Measurements from ENCODE around the gene GFER. TPM values are rescaled to one million over a fixed set of nuclear protein-coding genes. Genes with fewer than 3 reads are reported as not detected.
A peak's percentile ranks its signal among the peaks of the same experiment; 100 is the strongest.

GFER gene
- total and polyA plus RNA-seq, 9 of the 15 experiments (the other 6 are each of a cell fraction or from before 2014, with no cell fraction given), result 4.3 to 53.7 (median 19.8) TPM

GRCh38 chr16:2008631-2009163, 24.7 kb downstream of the GFER start (continued):
- TF ChIP-seq SIN3A (IDR thresholded peaks at IDR 0.05; ENCODE audit: borderline replicate concordance in 2 of 2, control insufficient read depth in 1 of 2, low read depth in 2 of 2, low read length in 2 of 2) (peak in 1 of 2 experiments; percentile 62; a peak in 1 of 4 replicates), L3MBTL2 (IDR thresholded peaks at IDR 0.05) (peak; percentile 96)

DNA sequence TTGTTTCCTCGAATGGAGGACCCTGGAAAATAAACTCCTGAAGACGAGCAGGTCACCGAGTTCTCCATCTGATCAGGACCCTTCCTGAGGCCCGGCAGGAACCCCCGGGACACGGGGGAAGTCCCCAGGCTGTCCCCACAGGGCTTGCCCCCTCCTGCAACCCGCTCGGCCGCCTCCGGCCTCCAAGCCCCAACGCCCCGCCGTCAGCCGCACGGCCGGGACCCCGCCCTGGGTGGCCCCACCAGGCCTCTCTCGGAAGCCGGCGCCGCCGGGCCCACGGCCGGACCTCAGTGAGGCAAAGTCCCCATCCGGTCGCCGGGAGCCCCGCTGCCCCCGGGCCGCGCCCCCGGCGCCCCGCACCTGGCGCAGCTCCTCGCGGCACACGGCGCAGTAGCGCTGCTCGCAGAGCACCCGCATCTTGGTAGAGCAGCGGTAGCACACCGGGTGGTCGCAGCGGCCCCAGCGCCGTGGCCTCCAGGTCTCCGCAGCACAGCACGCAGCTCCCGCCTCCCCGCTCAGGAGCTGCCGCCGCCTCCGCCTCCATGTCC, 25.2 kb downstream of the GFER start:
- ATAC-seq, result peak; percentile 32
- H3K4me3 ChIP-seq, result peak overlapping the region; percentile 99
- peak overlapping the region; percentile 89 for H3K27ac ChIP-seq (ENCODE audit: extremely low read depth, low read depth, low read length)
- H3K9me1 ChIP-seq (ENCODE audit: control insufficient read depth, insufficient read depth, low read length), result peaks cover 19% of the 10 kb centered on the region
- peaks cover 41% of the 10 kb centered on the region; the same call in 2 of the 3 replicates for H3K36me3 ChIP-seq (ENCODE audit: control insufficient read depth, insufficient read depth, low read length)
- ChIA-PET POLR2A (interaction anchor here (1.0 to 2.6 kb wide), 3 partner anchors 12 to 146 kb away, joined by 7 to 13 read pairs (median 7); partner anchors contain the start of genes RPS2 and TRAF7), CTCF (ENCODE audit: low intra/inter-chr PET ratio) (no interaction called here)
- DNase-seq (ENCODE audit: extremely low read depth in 1 of 4, low spot score in 3 of 4), result peak in 3 of 4 experiments; percentile 47 to 76 (median 75)
- H2AFZ ChIP-seq (ENCODE audit: low read depth, low read length), result peak overlapping the region; percentile 28; the same call in 1 of the 2 replicates
- intact Hi-C loops (cut with micrococcal nuclease) (loop anchor here (2.0 kb wide), 1 partner anchor 16 kb away; no protein-coding TSS in a partner anchor), in situ Hi-C loops (cut with MboI) (no loop called here)
- H3K27me3 ChIP-seq (ENCODE audit: control insufficient read depth in 2 of 2, insufficient read depth in 2 of 2, low read length in 2 of 2), result no peaks in the 10 kb centered on the region
- H4K20me1 ChIP-seq (replicated peaks; ENCODE audit: control insufficient read depth, insufficient read depth, low read length), result peaks cover 37% of the 10 kb centered on the region
- 0% methylated on average over 32 of the region's 55 CpGs for WGBS (ENCODE audit: insufficient coverage, low coverage, missing lambda C conversion rate)
- peaks cover 66% of the 10 kb centered on the region for H3K79me2 ChIP-seq (ENCODE audit: control insufficient read depth, insufficient read depth, low read length)
- H3K9me3 ChIP-seq (replicated peaks; ENCODE audit: control insufficient read depth, insufficient read depth, low read depth, low read length), result no peaks in the 10 kb centered on the region
- BruUV-seq (replicated peaks), result no TSS peak
- peak overlapping the region; percentile 93 for H3K4me2 ChIP-seq (ENCODE audit: insufficient read depth, low read length)
- peaks cover 23 to 67% of the 10 kb centered on the region in 2 experiments for H3K4me1 ChIP-seq (replicated peaks in 1 of 2; ENCODE audit: control insufficient read depth in 2 of 2, insufficient read depth in 2 of 2, low read length in 2 of 2)
- no peak for FAIRE-seq
- H3K9ac ChIP-seq (ENCODE audit: insufficient read depth in 1 of 2, low read depth in 2 of 2, low read length in 2 of 2), result peak overlapping the region; percentile 91 to 99
- no peak for TF ChIP-seq SP1 (CRISPR knock-in tag; IDR thresholded peaks at IDR 0.05)
- TF ChIP-seq ZNF311 (CRISPR knock-in tag; IDR thresholded peaks at IDR 0.05), result no peak
- TF ChIP-seq LCOR (CRISPR knock-in tag; IDR thresholded peaks at IDR 0.05), result no peak
- no peak for TF ChIP-seq RHOXF2B (CRISPR knock-in tag; conservative IDR thresholded peaks at IDR 0.05)
- no peak for TF ChIP-seq IRF9 (tag; IDR thresholded peaks at IDR 0.05)
- TF ChIP-seq ZNF79 (CRISPR knock-in tag; IDR thresholded peaks at IDR 0.05; ENCODE audit: low read depth), result no peak
- TF ChIP-seq HMG20A (CRISPR knock-in tag; conservative IDR thresholded peaks at IDR 0.05), result no peak
- TF ChIP-seq PKNOX1 (IDR thresholded peaks at IDR 0.05), result no peak
- no peak for TF ChIP-seq PCBP2 (IDR thresholded peaks at IDR 0.05; ENCODE audit: low read depth, low read length, poor library complexity, severe bottlenecking)
- TF ChIP-seq CHCHD3 (CRISPR knock-in tag; IDR thresholded peaks at IDR 0.05), result no peak
- TF ChIP-seq, protein P1, sequence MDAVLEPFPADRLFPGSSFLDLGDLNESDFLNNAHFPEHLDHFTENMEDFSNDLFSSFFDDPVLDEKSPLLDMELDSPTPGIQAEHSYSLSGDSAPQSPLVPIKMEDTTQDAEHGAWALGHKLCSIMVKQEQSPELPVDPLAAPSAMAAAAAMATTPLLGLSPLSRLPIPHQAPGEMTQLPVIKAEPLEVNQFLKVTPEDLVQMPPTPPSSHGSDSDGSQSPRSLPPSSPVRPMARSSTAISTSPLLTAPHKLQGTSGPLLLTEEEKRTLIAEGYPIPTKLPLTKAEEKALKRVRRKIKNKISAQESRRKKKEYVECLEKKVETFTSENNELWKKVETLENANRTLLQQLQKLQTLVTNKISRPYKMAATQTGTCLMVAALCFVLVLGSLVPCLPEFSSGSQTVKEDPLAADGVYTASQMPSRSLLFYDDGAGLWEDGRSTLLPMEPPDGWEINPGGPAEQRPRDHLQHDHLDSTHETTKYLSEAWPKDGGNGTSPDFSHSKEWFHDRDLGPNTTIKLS (IDR thresholded peaks at IDR 0.05; ENCODE audit: borderline replicate concordance, low read depth), result no peak
- TF ChIP-seq, protein P2, sequence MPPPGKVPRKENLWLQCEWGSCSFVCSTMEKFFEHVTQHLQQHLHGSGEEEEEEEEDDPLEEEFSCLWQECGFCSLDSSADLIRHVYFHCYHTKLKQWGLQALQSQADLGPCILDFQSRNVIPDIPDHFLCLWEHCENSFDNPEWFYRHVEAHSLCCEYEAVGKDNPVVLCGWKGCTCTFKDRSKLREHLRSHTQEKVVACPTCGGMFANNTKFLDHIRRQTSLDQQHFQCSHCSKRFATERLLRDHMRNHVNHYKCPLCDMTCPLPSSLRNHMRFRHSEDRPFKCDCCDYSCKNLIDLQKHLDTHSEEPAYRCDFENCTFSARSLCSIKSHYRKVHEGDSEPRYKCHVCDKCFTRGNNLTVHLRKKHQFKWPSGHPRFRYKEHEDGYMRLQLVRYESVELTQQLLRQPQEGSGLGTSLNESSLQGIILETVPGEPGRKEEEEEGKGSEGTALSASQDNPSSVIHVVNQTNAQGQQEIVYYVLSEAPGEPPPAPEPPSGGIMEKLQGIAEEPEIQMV (tag; conservative IDR thresholded peaks at IDR 0.05; ENCODE audit: low read depth), result no peak
- no peak for TF ChIP-seq SP2 (IDR thresholded peaks at IDR 0.05; ENCODE audit: extremely low read depth, low read depth, low read length, poor library complexity, severe bottlenecking)
